GM23248 (cell line): ENCODE results near the gene SH3RF3.

Experiments
- EZH2 ChIP-seq: fragments of 200-600 bp; sonication (generic); IDR thresholded peaks from 2 replicates; pipeline ENCODE4 v1.6.1; 2018; ENCODE audit warnings: antibody characterized with exemption, mild to moderate bottlenecking; ENCODE audit not compliant: insufficient read depth, poor library complexity, severe bottlenecking
- EZH2phosphoT487 ChIP-seq: fragments of 200-600 bp; sonication (generic); IDR thresholded peaks from 2 replicates; pipeline ENCODE4 v1.6.1; 2018; ENCODE audit warnings: antibody characterized with exemption, moderate library complexity, mild to moderate bottlenecking, low read depth; ENCODE audit not compliant: insufficient read depth

- TF ChIP-seq EZH2phosphoT487 (no peak), EZH2 (no peak)
These were observed 102.4 kb downstream of the SH3RF3 start for GRCh38 chr2:109231428-109231827.
